Esophagus muscularis mucosa (tissue), 4 donors: ENCODE results near the gene CTNNA3. TPM values are rescaled to one million over a fixed set of nuclear protein-coding genes. Genes with fewer than 3 reads are reported as not detected.

ENCODE experiments used
- DNase-seq: peaks from one replicate; pipeline ENCODE4 v3.0.0-alpha.2; 2017; ENCODE audit errors: extremely low spot score
- H3K27ac ChIP-seq, 4 donors: fragments of 200-600 bp; sonication (generic); replicated peaks in 1 of 4; 1 replicate in 3 of 4; 2 replicates in 1 of 4; pipeline ENCODE4 v1.5.1; 2016 to 2019; ENCODE audit warnings: mild to moderate bottlenecking in 1 of 4
- H3K27me3 ChIP-seq, 4 donors: fragments of 200-600 bp; sonication (generic); one replicate each; pipeline versions ENCODE4 v1.5.1 to v1.6.0; 2016 to 2019
- H3K36me3 ChIP-seq, 4 donors: fragments of 200-600 bp; sonication (generic); one replicate each; pipeline ENCODE4 v1.5.1; 2016 to 2019
- H3K4me1 ChIP-seq, 4 donors: fragments of 200-600 bp; sonication (generic); one replicate each; pipeline ENCODE4 v1.5.1; 2016 to 2019
- H3K4me3 ChIP-seq, 4 donors: fragments of 200-600 bp; sonication (generic); 1 replicate in 2 of 4; 2 replicates in 2 of 4; pipeline ENCODE4 v1.5.1; 2016 to 2019; ENCODE audit warnings: mild to moderate bottlenecking in 4 of 4, moderate library complexity in 1 of 4
- H3K9me3 ChIP-seq, 4 donors: fragments of 200-600 bp; sonication (generic); 1 replicate in 3 of 4; 2 replicates in 1 of 4; pipeline ENCODE4 v1.5.1; 2016 to 2019
- EP300 ChIP-seq: sonication (generic); formaldehyde crosslinking; IDR thresholded peaks from one replicate; pipeline ENCODE4 v1.6.1; 2017; ENCODE audit warnings: antibody characterized with exemption
- POLR2A ChIP-seq: fragments of 450-650 bp; IDR thresholded peaks from one replicate; pipeline ENCODE4 v1.6.1; 2017; ENCODE audit warnings: antibody characterized with exemption, moderate library complexity, mild to moderate bottlenecking, low read depth
- POLR2AphosphoS5 ChIP-seq, 2 donors: sonication (generic); formaldehyde crosslinking; IDR thresholded peaks; one replicate each; pipeline ENCODE4 v1.6.1; 2017; ENCODE audit warnings: antibody characterized with exemption in 2 of 2
- WGBS: methylation state at CpG from one replicate; pipeline ENCODE4 v1.1.5; 2018; 5-methylcytosine and 5-hydroxymethylcytosine counted together
- intact Hi-C: fragments of 100-400 bp; cut with DNase I; formaldehyde crosslinking; loops from one replicate; pipeline ENCODE4 v1.15.1; 2023
- total RNA-seq, 4 donors: library from RNA; depleted of rRNA; stranded (reverse); fragments of >200 nt; gene quantifications; one replicate each; pipeline versions ENCODE4 v1.1.0 to v1.2.1, GENCODE V29; 2016
- TF ChIP-seq, protein P1 (sequence below), 3 experiments: fragments of 200-600 bp in 2 of 3; fragments of 450-650 bp in 1 of 3; sonication (generic) in 2 of 3; IDR thresholded peaks; one replicate each; pipeline ENCODE4 v1.5.1; 2017 to 2019; ENCODE audit warnings: antibody characterized with exemption in 3 of 3, mild to moderate bottlenecking in 2 of 3, moderate library complexity in 1 of 3

CTNNA3 gene
- total RNA-seq, 4 donors from 2014 or later, result 5.1 to 27.8 (median 17.6) TPM

DNA sequence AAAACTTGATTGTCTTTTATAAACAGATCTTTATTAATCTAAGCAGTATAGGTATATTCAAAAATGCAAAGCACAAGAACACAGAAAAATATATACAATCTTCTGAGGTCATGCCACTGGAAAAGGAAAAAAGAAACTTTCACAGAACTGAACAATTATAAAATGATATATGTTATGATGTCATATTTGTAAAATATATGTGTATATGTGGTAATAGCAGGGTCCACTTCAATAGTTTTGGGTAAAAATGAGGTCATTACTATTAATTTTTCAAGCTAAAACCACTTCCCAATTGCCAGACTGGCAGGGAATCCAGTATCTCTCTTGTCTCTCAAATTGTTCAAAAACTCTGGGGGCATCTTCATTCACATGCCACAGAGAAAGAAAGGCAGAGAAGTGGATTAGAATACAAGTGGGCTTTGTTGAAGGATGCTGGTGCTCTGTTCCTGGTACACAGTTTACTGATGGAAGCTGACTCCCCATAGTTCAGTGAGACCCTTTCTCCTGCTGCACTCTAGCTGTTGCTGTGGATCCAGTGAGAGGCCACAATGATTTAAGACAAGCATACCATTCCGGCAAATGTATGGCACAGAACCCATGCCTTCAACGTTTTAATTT lies 19.7 kb downstream of the CTNNA3 start:
- intact Hi-C loops, result no loop called here
- no peak for DNase-seq
- Histone ChIP-seq H3K4me1 (no peaks in the 10 kb centered on the region), H3K4me3 (no peak overlapping the region), H3K9me3 (no peaks in the 10 kb centered on the region), H3K27me3 (no peaks in the 10 kb centered on the region), H3K36me3 (no peaks in the 10 kb centered on the region), H3K27ac (no peak overlapping the region)
- WGBS, result 78% methylated on average over 2 of the region's 2 CpGs
- TF ChIP-seq POLR2A, result no peak
- no peak for TF ChIP-seq EP300
- TF ChIP-seq, protein P1, sequence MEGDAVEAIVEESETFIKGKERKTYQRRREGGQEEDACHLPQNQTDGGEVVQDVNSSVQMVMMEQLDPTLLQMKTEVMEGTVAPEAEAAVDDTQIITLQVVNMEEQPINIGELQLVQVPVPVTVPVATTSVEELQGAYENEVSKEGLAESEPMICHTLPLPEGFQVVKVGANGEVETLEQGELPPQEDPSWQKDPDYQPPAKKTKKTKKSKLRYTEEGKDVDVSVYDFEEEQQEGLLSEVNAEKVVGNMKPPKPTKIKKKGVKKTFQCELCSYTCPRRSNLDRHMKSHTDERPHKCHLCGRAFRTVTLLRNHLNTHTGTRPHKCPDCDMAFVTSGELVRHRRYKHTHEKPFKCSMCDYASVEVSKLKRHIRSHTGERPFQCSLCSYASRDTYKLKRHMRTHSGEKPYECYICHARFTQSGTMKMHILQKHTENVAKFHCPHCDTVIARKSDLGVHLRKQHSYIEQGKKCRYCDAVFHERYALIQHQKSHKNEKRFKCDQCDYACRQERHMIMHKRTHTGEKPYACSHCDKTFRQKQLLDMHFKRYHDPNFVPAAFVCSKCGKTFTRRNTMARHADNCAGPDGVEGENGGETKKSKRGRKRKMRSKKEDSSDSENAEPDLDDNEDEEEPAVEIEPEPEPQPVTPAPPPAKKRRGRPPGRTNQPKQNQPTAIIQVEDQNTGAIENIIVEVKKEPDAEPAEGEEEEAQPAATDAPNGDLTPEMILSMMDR (IDR thresholded peaks at IDR 0.05), result no peak
- TF ChIP-seq POLR2AphosphoS5 (IDR thresholded peaks at IDR 0.05), result no peak

DNA sequence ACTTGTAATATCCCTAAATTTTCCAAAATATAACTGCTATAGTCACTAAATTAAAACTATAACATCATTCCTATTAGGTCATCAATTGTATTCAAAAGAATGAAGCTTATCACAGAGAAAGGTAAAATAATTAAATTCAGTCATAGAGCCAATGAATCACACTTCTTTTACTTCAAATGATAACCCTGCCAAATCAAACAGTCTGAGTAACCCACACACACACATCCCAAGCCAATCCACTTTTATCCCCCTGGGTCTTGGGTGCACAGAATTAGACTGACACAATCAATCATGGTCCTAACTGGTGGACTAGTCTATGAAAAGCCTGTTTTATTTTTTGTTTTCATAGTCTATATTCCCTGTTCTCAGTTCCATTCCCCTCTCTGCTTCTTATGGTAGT lies 25.6 kb downstream of the CTNNA3 start:
- Histone ChIP-seq H3K4me1 (peaks cover 0 to 33% (median 31%) of the 10 kb centered on the region in 4 donors), H3K36me3 (no peaks in the 10 kb centered on the region), H3K27me3 (no peaks in the 10 kb centered on the region), H3K9me3 (no peaks in the 10 kb centered on the region), H3K27ac (no peak overlapping the region), H3K4me3 (no peak overlapping the region)
- no peak for DNase-seq
- TF ChIP-seq, protein P1 (IDR thresholded peaks at IDR 0.05), result no peak
- TF ChIP-seq POLR2AphosphoS5 (IDR thresholded peaks at IDR 0.05) (no peak), EP300 (no peak), POLR2A (no peak)
- intact Hi-C loops, result no loop called here

DNA sequence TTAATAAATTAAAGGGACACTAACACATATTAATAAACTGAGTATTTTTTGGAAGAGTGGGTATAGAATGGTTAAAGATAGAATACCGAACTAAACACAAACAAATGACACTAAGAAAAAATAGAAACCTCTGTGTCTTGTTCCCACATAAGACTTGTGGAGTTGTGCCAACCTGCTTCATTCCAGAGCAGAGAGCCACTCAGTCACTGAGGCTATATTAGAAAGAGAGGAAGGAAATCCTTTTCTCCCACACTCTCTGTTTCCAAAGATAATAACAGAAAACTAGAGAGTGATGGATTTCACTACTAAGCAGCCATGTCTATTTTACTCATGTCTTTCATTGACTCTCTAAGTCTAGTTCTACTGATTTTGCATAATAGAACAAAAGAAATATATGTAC lies 26.0 kb downstream of the CTNNA3 start:
- no peak for TF ChIP-seq POLR2A
- no peak for TF ChIP-seq EP300
- no peak for TF ChIP-seq POLR2AphosphoS5 (IDR thresholded peaks at IDR 0.05)
- TF ChIP-seq, protein P1 (IDR thresholded peaks at IDR 0.05), result no peak
- intact Hi-C loops, result loop anchor here (2.0 kb wide), 1 partner anchor 111 kb away; no protein-coding TSS in a partner anchor
- DNase-seq, result no peak
- Histone ChIP-seq H3K9me3 (no peaks in the 10 kb centered on the region), H3K4me3 (no peak overlapping the region), H3K27ac (no peak overlapping the region), H3K4me1 (peaks cover 0 to 36% (median 35%) of the 10 kb centered on the region in 4 donors), H3K27me3 (no peaks in the 10 kb centered on the region), H3K36me3 (no peaks in the 10 kb centered on the region)
- WGBS, result 8% methylated on average over 1 of the region's 1 CpG

DNA sequence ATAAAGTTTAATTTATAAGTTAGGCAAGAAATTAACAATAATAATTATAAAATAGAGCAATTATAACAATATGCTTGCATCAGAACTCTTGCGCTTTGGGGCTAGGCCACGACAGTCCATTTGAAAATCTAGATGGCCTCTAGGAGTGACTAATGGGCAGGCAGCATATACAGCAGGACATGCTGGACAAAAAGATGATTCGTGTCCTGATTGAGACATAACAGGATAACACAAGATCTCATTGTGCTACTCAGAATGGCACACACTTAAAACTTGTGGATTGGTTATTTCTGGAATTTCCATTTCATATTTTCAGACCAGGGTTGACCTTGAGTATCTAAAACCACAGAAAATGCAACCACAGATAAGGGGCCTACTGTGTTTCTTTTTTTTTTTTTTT lies 27.5 kb downstream of the CTNNA3 start:
- Histone ChIP-seq H3K4me3 (no peak overlapping the region), H3K4me1 (peaks cover 0 to 46% (median 42%) of the 10 kb centered on the region in 4 donors), H3K36me3 (no peaks in the 10 kb centered on the region), H3K27ac (no peak overlapping the region), H3K27me3 (no peaks in the 10 kb centered on the region), H3K9me3 (no peaks in the 10 kb centered on the region)
- WGBS, result 91% methylated on average over 3 of the region's 3 CpGs
- TF ChIP-seq POLR2A (no peak), POLR2AphosphoS5 (IDR thresholded peaks at IDR 0.05) (no peak), EP300 (no peak)
- TF ChIP-seq, protein P1 (IDR thresholded peaks at IDR 0.05), result no peak
- no peak for DNase-seq
- intact Hi-C loops, result loop anchor here (2.0 kb wide), 1 partner anchor 112 kb away; no protein-coding TSS in a partner anchor

DNA sequence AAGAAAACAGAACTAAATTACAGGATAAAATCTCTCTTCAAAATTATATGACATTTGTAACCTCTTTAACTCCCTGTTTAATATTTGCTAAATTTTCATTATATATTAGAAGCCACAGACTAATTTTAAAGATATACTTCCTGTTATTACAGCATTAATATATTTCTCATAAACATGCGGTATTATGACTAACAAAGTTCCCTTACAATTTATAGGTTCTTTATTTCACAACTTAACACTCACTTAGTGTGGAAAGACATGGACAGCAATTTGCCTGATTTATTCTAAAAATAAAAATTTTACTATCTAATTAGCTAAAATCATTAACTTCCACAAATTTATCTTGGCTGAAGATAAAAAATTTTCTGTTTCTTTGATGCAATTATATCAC lies 29.0 kb downstream of the CTNNA3 start:
- WGBS, result 92% methylated on average over 1 of the region's 1 CpG
- intact Hi-C loops, result no loop called here
- Histone ChIP-seq H3K27ac (no peak overlapping the region), H3K36me3 (no peaks in the 10 kb centered on the region), H3K27me3 (no peaks in the 10 kb centered on the region), H3K4me3 (no peak overlapping the region), H3K9me3 (no peaks in the 10 kb centered on the region), H3K4me1 (peaks cover 0 to 46% (median 42%) of the 10 kb centered on the region in 4 donors)
- TF ChIP-seq POLR2AphosphoS5 (IDR thresholded peaks at IDR 0.05), result no peak
- DNase-seq, result no peak
